ENCODE data around the gene BZW1.
"Not testable (repeated sequence)": the region's sequence is repeated elsewhere in the genome, so short reads cannot be mapped to it uniquely, and the experiment has no call there.

Gene BZW1

GRCh38 chr2:200797242-200797770, 14.4 kb upstream of the BZW1 start:
- H3K4me3 ChIP-seq (ENCODE audit: control insufficient read depth, low read depth, low read length): no peak overlapping the region
- TF ChIP-seq, protein P1, sequence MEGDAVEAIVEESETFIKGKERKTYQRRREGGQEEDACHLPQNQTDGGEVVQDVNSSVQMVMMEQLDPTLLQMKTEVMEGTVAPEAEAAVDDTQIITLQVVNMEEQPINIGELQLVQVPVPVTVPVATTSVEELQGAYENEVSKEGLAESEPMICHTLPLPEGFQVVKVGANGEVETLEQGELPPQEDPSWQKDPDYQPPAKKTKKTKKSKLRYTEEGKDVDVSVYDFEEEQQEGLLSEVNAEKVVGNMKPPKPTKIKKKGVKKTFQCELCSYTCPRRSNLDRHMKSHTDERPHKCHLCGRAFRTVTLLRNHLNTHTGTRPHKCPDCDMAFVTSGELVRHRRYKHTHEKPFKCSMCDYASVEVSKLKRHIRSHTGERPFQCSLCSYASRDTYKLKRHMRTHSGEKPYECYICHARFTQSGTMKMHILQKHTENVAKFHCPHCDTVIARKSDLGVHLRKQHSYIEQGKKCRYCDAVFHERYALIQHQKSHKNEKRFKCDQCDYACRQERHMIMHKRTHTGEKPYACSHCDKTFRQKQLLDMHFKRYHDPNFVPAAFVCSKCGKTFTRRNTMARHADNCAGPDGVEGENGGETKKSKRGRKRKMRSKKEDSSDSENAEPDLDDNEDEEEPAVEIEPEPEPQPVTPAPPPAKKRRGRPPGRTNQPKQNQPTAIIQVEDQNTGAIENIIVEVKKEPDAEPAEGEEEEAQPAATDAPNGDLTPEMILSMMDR (IDR thresholded peaks at IDR 0.05; ENCODE audit: control insufficient read depth, insufficient read depth, low read depth, low read length, missing control alignments): no peak
- DNase-seq (ENCODE audit: low read depth): no peak

- no peak for DNase-seq (ENCODE audit: low read depth)
- H3K4me3 ChIP-seq (ENCODE audit: control insufficient read depth, low read depth, low read length): no peak overlapping the region
- TF ChIP-seq, protein P1 (IDR thresholded peaks at IDR 0.05; ENCODE audit: control insufficient read depth, insufficient read depth, low read depth, low read length, missing control alignments): no peak
Measured at GRCh38 chr2:200798514-200798913, 13.2 kb upstream of the BZW1 start.

DNA sequence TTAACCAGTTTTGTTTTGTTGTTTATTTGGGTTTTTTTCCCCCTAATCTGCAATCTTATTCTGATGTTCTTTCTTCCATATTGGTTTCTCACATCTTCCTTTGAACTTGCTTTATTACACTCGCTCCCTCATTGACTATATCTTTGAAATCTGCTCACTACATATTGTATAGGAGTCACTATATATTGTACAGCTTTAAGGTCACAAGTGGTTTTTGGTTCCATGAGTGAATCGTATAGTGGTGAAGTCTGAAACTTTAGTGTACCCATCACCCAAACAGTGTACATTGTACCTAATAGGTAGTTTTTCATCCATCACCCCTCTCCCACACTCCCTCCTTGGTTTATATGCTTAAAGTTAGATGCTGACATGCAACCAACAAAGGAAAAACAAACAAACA, 11.3 kb upstream of the BZW1 start:
- no peak overlapping the region for H3K4me3 ChIP-seq (ENCODE audit: control insufficient read depth, low read depth, low read length)
- TF ChIP-seq, protein P1 (IDR thresholded peaks at IDR 0.05; ENCODE audit: control insufficient read depth, insufficient read depth, low read depth, low read length, missing control alignments): no peak

GRCh38 chr2:200801431-200801830, 10.3 kb upstream of the BZW1 start:
- not testable (repeated sequence) for DNase-seq (ENCODE audit: low read depth); H3K4me3 ChIP-seq (ENCODE audit: control insufficient read depth, low read depth, low read length)

More for the DNA sequence above, 11.3 kb upstream of the BZW1 start:
- DNase-seq (ENCODE audit: low read depth): no peak

DNA sequence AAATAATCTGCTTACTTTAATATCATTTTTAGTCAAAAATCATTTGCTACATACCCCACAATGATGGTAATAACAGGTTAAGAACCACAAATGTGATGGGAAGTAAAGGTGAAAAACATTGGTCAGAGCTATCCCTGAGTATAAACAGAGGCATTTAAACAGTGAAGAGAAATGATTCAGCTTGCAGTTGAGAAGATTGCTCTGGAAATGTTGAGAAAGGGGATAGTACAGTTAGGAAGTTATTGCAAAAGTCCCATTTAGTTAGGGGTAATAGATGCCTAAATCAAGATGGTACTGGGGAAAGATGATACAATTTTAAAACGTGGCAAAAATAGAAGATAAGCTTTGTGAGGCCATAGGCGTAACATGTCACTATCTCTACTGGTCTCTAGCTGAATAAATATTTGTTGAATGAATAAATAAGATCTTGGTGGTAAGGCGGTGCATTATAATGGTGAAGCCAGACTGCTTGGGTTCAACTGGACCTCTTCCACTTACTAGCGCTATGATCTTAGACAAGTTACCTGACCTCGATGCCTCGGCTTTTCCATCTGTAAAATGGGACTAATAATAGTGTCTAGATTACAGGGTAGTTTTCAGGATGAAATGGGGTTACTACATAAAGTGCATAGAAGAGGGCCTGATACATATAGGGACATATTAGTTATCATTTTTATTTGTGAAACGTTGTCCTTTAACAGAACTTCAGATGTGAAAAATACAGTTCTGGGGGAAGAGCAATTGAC, 2.0 kb upstream of the BZW1 start:
- TF ChIP-seq, protein P1 (IDR thresholded peaks at IDR 0.05; ENCODE audit: control insufficient read depth, insufficient read depth, low read depth, low read length, missing control alignments): no peak
- DNase-seq (ENCODE audit: low read depth): no peak
- no peak overlapping the region for H3K4me3 ChIP-seq (ENCODE audit: control insufficient read depth, low read depth, low read length)

DNA sequence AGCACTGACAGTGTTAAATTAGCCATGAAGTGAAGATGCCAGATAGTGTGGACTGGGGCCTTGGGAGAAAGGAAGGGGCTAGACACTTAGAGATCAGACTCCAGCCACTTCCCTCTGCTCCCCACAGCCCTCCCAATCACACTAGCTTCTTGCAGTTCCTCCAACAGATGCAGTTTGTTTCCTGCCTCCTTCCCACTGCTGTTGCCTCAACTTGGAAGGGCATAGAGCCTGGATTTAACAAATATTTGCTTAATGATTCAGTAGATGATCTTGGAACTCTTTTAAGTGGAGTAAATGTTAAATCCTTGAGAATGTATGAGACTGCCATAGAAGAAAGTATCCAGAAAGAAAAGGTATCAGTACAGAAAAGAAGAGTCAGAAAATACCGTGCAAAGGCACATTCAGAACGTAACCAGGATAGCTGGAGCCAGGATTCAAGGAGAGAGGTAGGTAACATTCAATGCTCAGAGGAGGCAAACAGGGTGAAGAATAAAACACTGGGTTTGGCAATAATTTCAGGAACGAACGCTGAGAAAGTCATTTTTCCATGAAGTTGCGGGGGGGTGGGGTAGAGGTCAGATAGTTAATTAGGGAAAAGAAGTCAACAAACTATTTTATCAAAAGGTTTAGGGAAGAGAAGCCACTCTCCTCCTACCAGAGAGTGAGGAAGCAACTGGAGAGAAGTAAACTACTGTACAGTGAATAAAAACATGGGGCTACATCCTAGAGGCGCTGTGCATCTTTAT, 1.3 kb upstream of the BZW1 start:
- peak overlapping the region; percentile 82 for H3K4me3 ChIP-seq (ENCODE audit: control insufficient read depth, low read depth, low read length)
- TF ChIP-seq, protein P1 (IDR thresholded peaks at IDR 0.05; ENCODE audit: control insufficient read depth, insufficient read depth, low read depth, low read length, missing control alignments): no peak
- no peak for DNase-seq (ENCODE audit: low read depth)

DNA sequence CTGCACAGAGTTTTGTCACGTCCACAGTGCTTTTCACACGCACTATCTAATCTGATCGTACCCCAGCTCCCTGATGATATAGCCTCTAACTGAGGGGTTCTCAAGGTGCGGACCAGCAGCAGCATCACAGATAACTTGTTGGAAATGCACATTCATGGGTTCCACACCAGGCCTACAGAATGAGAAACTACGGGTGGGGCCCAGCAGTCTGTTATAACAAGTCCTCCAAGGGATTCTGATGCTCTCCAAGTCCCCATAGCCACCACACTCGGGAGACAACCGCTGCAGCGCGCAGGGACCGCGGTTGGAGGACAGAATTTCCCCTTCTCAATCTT, 745 bp upstream of the BZW1 start:
- no peak for DNase-seq (ENCODE audit: low read depth)
- peak overlapping the region; percentile 82 for H3K4me3 ChIP-seq (ENCODE audit: control insufficient read depth, low read depth, low read length)
- TF ChIP-seq, protein P1 (IDR thresholded peaks at IDR 0.05; ENCODE audit: control insufficient read depth, insufficient read depth, low read depth, low read length, missing control alignments): no peak

Data from AG09309 (cell line).